ENCODE data around the gene NAV3.

- TF ChIP-seq CTCF (IDR thresholded peaks at IDR 0.05; ENCODE audit: low read depth, low read length) (no peak), EZH2phosphoT487 (IDR thresholded peaks at IDR 0.05; ENCODE audit: low read depth) (no peak)
These were observed 30.2 kb upstream of the NAV3 start for GRCh38 chr12:77800501-77800900.

Measured in OCI-LY3 (cell line).